Right renal cortex interstitium (tissue), 3 donors: Measurements from ENCODE around the gene CMSS1. TPM values are rescaled to one million over a fixed set of nuclear protein-coding genes. Genes with fewer than 3 reads are reported as not detected.

Source experiments
- DNase-seq, 3 donors: peaks; one replicate each; pipeline ENCODE4 v3.0.0-alpha.2; 2013; ENCODE audit warnings: low read depth in 3 of 3, low spot score in 2 of 3
- polyA plus RNA-seq, 3 donors: library from polyadenylated mRNA; unstranded; fragments of 120-200 nt; gene quantifications; one replicate each; pipeline ENCODE4 v1.2.1, GENCODE V29; 2013; ENCODE audit not compliant: insufficient read length in 3 of 3

The CMSS1 gene
- polyA plus RNA-seq, 3 donors, result 39.7 to 48.9 (median 46.4) TPM

GRCh38 chr3:99928771-99929744 is 111.4 kb downstream of the CMSS1 start:
- no peak for DNase-seq

GRCh38 chr3:99929745-99930139 is 112.1 kb downstream of the CMSS1 start:
- no peak for DNase-seq

- no peak for DNase-seq
These were observed 113.4 kb downstream of the CMSS1 start for GRCh38 chr3:99931059-99931458.

- no peak for DNase-seq
These were observed 116.5 kb downstream of the CMSS1 start for GRCh38 chr3:99933971-99934750.

GRCh38 chr3:99934975-99935797 is 117.5 kb downstream of the CMSS1 start:
- DNase-seq, result no peak

- no peak for DNase-seq
These were observed 120.7 kb downstream of the CMSS1 start for GRCh38 chr3:99938270-99938911.

GRCh38 chr3:99939876-99940275 is 122.2 kb downstream of the CMSS1 start:
- DNase-seq, result no peak

GRCh38 chr3:99940350-99940749 is 122.7 kb downstream of the CMSS1 start:
- no peak for DNase-seq

- DNase-seq, result no peak
These were observed 123.5 kb downstream of the CMSS1 start for GRCh38 chr3:99941211-99941610.

GRCh38 chr3:99943931-99944761 is 126.5 kb downstream of the CMSS1 start:
- no peak for DNase-seq

GRCh38 chr3:99945328-99945995 is 127.8 kb downstream of the CMSS1 start:
- no peak for DNase-seq

- no peak for DNase-seq
These were observed 129.7 kb downstream of the CMSS1 start for GRCh38 chr3:99947356-99947755.

- no peak for DNase-seq
These were observed 130.9 kb downstream of the CMSS1 start for GRCh38 chr3:99948467-99949089.

- no peak for DNase-seq
These were observed 132.5 kb downstream of the CMSS1 start for GRCh38 chr3:99949956-99950670.

- DNase-seq, result no peak
These were observed 133.3 kb downstream of the CMSS1 start for GRCh38 chr3:99950921-99951320.

GRCh38 chr3:99951701-99952100 is 134.0 kb downstream of the CMSS1 start:
- DNase-seq, result no peak

- no peak for DNase-seq
These were observed 134.6 kb downstream of the CMSS1 start for GRCh38 chr3:99952306-99952705.

GRCh38 chr3:99953596-99953995 is 135.9 kb downstream of the CMSS1 start:
- no peak for DNase-seq
